A549 treated with dexamethasone at 1 μM for 4 hours (cell line): ENCODE data around the gene NMUR1. TPM values are rescaled to one million over a fixed set of nuclear protein-coding genes. Genes with fewer than 3 reads are reported as not detected.

Experiments
- total RNA-seq: library from RNA; stranded (reverse); fragments of 200-300 nt; extraction: Qiagen RNA extraction; gene quantifications from 5 replicates; pipeline ENCODE4 v1.2.3, GENCODE V29; 2022

The NMUR1 gene, protein sequence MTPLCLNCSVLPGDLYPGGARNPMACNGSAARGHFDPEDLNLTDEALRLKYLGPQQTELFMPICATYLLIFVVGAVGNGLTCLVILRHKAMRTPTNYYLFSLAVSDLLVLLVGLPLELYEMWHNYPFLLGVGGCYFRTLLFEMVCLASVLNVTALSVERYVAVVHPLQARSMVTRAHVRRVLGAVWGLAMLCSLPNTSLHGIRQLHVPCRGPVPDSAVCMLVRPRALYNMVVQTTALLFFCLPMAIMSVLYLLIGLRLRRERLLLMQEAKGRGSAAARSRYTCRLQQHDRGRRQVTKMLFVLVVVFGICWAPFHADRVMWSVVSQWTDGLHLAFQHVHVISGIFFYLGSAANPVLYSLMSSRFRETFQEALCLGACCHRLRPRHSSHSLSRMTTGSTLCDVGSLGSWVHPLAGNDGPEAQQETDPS
- 0.02 TPM in 3 of 5 replicates, not detected in the others for total RNA-seq

DNA sequence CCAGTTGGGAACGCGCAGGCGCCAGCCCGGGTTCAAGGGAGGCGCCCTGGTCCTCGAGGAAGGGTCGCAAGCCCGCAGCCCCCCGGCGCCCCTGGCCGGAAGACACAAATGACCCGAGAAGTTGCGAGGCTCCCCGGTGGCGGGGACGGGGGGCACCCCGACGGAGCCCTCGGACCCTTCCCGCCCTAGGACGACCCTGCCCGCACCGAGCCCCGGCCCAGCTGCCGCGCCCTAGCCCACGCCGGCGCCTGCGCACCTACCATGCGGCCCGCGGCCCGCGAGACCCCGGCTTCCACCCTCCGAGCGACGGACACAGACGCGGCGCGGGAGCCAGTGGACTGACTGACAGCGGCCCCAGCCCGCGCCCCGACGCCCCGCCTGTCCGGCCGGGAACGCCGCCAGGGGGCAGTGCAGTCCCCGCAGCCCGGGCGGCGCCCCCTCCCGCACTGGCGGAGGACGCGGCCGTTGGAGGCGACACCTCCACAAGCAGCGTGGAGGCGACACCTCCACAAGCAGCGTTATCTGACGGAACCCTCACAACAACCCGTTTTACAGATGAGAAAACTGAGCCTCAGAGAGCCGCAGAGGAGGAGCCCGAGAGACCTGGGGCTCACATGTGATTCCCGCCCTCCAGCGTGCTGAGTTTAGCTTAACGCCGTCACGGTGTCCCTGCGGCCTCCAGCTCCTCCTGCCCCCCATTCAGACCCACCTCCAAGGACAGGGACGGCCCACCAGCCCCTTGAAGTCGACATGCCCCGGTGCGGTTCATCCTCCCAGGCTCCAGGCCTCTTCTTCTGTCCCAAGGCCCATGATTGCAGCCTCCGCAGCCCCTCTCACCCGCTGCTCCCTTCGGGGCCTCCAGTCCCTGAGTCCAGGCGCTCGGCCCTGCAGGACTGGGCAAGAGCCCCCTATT, at the start of gene NMUR1:
Gene NMUR1 (minus strand): TSS at position 347 of the 913 bp plus-strand sequence. CDS start 84 bp downstream, at position 263.

Other genes with a start within 250 kb of the NMUR1 start
- 2.2 to 3.5 TPM (median 3.0 TPM) in 5 replicates for gene B3GNT7, start 134.7 kb downstream of the NMUR1 start, total RNA-seq
- gene NCL, start 66.0 kb downstream of the NMUR1 start, total RNA-seq, result 745 to 967 TPM (median 886 TPM) in 5 replicates
- not detected in 5 replicates for gene TEX44, start 62.4 kb upstream of the NMUR1 start, total RNA-seq
- 1,608 to 1,847 TPM (median 1,725 TPM) in 5 replicates for gene PTMA, start 178.1 kb upstream of the NMUR1 start, total RNA-seq